NCI-H82 treated with DMSO at 0.1 percent for 48 hours (cell line): ENCODE results near the gene ATXN7L1.
"Not testable (repeated sequence)": the region's sequence is repeated elsewhere in the genome, so short reads cannot be mapped to it uniquely, and the experiment has no call there.

Experiments
- DNase-seq: peaks from one replicate; lab custom pipeline; 2025; ENCODE audit not compliant: unreplicated experiment; lab: John Stamatoyannopoulos, UW

The ATXN7L1 gene

GRCh38 chr7:105892387-105892786, 16.0 kb upstream of the ATXN7L1 start:
- DNase-seq = no peak

- no peak for DNase-seq
These were observed 14.0 kb upstream of the ATXN7L1 start for GRCh38 chr7:105890290-105890997.

GRCh38 chr7:105887569-105888189, 11.3 kb upstream of the ATXN7L1 start:
- DNase-seq = no peak

- no peak for DNase-seq
These were observed 10.4 kb upstream of the ATXN7L1 start for GRCh38 chr7:105886776-105887175.

- peak; percentile 22 for DNase-seq
These were observed 9.2 kb upstream of the ATXN7L1 start for GRCh38 chr7:105885387-105886111.

GRCh38 chr7:105883179-105883578, 6.8 kb upstream of the ATXN7L1 start:
- DNase-seq = not testable (repeated sequence)

- DNase-seq = no peak
These were observed 5.0 kb upstream of the ATXN7L1 start for GRCh38 chr7:105881439-105881838.

GRCh38 chr7:105880571-105881330, 4.4 kb upstream of the ATXN7L1 start:
- no peak for DNase-seq

- DNase-seq = no peak
These were observed 3.4 kb upstream of the ATXN7L1 start for GRCh38 chr7:105879782-105880181.

- DNase-seq = peak; percentile 5
These were observed 2.6 kb upstream of the ATXN7L1 start for GRCh38 chr7:105878746-105879605.

GRCh38 chr7:105877736-105878135, 1.3 kb upstream of the ATXN7L1 start:
- DNase-seq = no peak

- DNase-seq = peak; percentile 23
These were observed 684 bp upstream of the ATXN7L1 start for GRCh38 chr7:105876964-105877601.

- DNase-seq = no peak
These were observed 894 bp downstream of the ATXN7L1 start for GRCh38 chr7:105875505-105875904.

GRCh38 chr7:105874055-105874454, 2.3 kb downstream of the ATXN7L1 start:
- no peak for DNase-seq

GRCh38 chr7:105872491-105872890, 3.9 kb downstream of the ATXN7L1 start:
- DNase-seq = no peak

GRCh38 chr7:105871142-105871541, 5.3 kb downstream of the ATXN7L1 start:
- DNase-seq = no peak

- no peak for DNase-seq
These were observed 10.1 kb downstream of the ATXN7L1 start for GRCh38 chr7:105866102-105866801.

- no peak for DNase-seq
These were observed 12.5 kb downstream of the ATXN7L1 start for GRCh38 chr7:105863876-105864275.

- no peak for DNase-seq
These were observed 13.6 kb downstream of the ATXN7L1 start for GRCh38 chr7:105862770-105863169.
